Measurements from ENCODE around the gene NHS. TPM values are rescaled to one million over a fixed set of nuclear protein-coding genes. Genes with fewer than 3 reads are reported as not detected.

The NHS gene
- polyA plus RNA-seq, 2 donors, result 0.78 to 1.7 TPM

DNA sequence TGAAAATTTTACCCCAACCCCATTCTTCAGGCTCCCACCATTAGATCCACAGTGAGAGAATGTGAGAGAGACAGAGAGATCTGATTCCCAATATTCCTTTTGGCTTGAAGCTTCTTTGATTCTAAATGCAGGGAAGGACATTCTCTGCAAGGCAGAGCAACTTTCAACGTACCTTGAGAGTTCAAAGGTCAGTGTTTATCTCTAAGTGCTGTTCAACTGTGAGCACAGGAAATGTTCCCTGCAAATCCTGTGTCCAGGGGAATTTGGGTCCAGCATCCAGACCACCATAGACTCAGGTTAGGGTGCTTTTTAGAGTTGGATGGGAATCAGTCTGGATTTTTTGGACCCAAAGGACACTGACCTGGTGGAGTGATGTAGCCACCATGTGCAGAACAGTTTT, 97.4 kb downstream of the NHS start:
- Histone ChIP-seq H3K4me3 (ENCODE audit: low read depth in 1 of 2, low read length in 2 of 2) (no peak overlapping the region), H3K4me1 (ENCODE audit: control insufficient read depth in 2 of 2, insufficient read depth in 2 of 2, low read length in 1 of 2) (no peaks in the 10 kb centered on the region), H3K9me3 (ENCODE audit: control insufficient read depth in 2 of 2, insufficient read depth in 1 of 2, low read depth in 1 of 2, low read length in 1 of 2) (no peaks in the 10 kb centered on the region), H3K27me3 (ENCODE audit: control insufficient read depth in 1 of 2, insufficient read depth in 2 of 2, low read length in 2 of 2) (no peaks in the 10 kb centered on the region), H3K36me3 (ENCODE audit: control insufficient read depth in 2 of 2, insufficient read depth in 2 of 2, low read length in 1 of 2) (no peaks in the 10 kb centered on the region), H3K27ac (ENCODE audit: low read depth in 2 of 2, low read length in 1 of 2) (no peak overlapping the region)
- WGBS, 2 donors, result 42 to 67% methylated on average over 1 of the region's 1 CpG

DNA sequence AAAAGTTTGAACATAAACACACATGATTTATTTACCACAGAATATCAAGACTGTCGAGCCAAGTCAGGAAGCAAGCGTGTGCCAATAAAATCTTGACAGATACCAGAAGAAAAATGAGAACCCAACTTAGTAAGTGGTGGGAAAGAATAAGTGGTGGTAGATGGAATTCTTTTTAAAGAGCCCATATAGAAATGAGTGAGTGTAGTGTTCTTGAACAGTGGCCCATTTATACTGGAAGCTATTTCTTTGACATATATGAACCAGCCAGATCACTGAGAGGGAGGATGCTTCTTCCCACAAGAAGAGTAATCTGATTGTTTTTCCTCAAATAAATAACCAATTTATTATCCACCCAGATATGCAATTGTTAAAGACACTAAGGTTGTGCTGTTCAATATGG, 98.0 kb downstream of the NHS start:
- 53 to 61% methylated on average over 2 of the region's 2 CpGs for WGBS, 2 donors
- Histone ChIP-seq H3K27ac (ENCODE audit: low read depth in 2 of 2, low read length in 1 of 2) (no peak overlapping the region), H3K4me3 (ENCODE audit: low read depth in 1 of 2, low read length in 2 of 2) (no peak overlapping the region), H3K36me3 (ENCODE audit: control insufficient read depth in 2 of 2, insufficient read depth in 2 of 2, low read length in 1 of 2) (no peaks in the 10 kb centered on the region), H3K9me3 (ENCODE audit: control insufficient read depth in 2 of 2, insufficient read depth in 1 of 2, low read depth in 1 of 2, low read length in 1 of 2) (no peaks in the 10 kb centered on the region), H3K4me1 (ENCODE audit: control insufficient read depth in 2 of 2, insufficient read depth in 2 of 2, low read length in 1 of 2) (no peaks in the 10 kb centered on the region), H3K27me3 (ENCODE audit: control insufficient read depth in 1 of 2, insufficient read depth in 2 of 2, low read length in 2 of 2) (no peaks in the 10 kb centered on the region)

DNA sequence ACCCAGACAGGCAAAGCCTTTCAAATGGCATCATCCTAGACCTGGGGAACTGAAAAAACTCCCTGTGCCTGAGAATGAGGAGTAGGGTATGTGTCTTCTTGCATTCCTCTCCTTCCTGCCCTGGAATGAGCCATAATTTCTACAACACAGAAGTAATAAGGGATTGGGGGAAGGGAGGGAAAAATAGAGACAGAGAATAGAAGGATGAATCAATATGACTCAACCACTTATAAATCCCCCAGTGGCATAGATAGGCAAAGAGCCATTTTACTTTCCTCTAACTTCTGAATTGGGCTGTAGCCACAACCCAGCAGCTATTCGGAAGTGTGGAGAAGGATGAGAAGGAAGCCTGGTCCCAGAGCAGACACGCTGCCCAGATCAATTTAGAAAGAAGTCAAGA, 99.9 kb downstream of the NHS start:
- WGBS, 2 donors, result 64 to 74% methylated on average over 2 of the region's 2 CpGs

DNA sequence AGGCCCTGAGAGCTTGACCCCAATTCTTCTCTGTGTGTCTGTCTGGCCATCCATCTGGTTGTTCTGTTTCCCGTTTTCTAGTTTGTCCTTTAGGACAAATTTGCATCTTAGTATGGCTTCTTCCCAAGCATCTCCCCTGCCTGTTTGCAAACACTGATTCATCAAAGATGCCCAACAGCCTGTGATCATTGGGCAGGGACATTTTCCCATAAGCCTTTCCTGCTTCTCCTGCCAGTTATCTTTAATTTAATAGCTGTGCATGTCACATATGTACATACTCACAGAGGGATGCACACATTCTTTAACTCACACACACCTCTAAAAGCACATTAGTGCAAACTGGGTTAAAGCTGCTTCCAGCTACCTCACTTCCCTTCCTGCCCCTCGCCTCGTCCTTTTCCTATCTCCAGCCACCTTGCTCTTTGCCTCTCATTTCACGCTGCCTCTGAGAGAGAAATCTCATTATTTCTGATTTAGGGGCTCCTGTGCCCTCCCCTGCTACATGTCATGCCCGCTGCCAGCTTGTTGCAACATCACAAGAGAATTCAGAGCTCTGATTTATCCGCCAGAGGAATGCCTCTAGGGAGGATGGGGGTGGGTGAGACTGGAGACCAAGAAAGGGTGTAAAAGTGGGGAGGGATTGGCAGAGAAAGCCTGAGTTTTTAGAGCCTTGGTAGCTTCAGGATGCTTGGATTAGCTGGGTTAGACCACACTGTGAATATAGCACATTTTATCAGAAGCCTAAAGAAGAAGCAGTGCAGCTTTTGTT, 100.6 kb downstream of the NHS start:
- Histone ChIP-seq H3K4me3 (ENCODE audit: low read depth in 1 of 2, low read length in 2 of 2) (no peak overlapping the region), H3K27ac (ENCODE audit: low read depth in 2 of 2, low read length in 1 of 2) (no peak overlapping the region), H3K9me3 (ENCODE audit: control insufficient read depth in 2 of 2, insufficient read depth in 1 of 2, low read depth in 1 of 2, low read length in 1 of 2) (no peaks in the 10 kb centered on the region), H3K4me1 (ENCODE audit: control insufficient read depth in 2 of 2, insufficient read depth in 2 of 2, low read length in 1 of 2) (no peaks in the 10 kb centered on the region), H3K36me3 (ENCODE audit: control insufficient read depth in 2 of 2, insufficient read depth in 2 of 2, low read length in 1 of 2) (no peaks in the 10 kb centered on the region), H3K27me3 (ENCODE audit: control insufficient read depth in 1 of 2, insufficient read depth in 2 of 2, low read length in 2 of 2) (no peaks in the 10 kb centered on the region)
- WGBS, 2 donors, result 42 to 51% methylated on average over 6 of the region's 6 CpGs

More for the DNA sequence above, 99.9 kb downstream of the NHS start:
- Histone ChIP-seq H3K4me3 (ENCODE audit: low read depth in 1 of 2, low read length in 2 of 2) (no peak overlapping the region), H3K27ac (ENCODE audit: low read depth in 2 of 2, low read length in 1 of 2) (no peak overlapping the region), H3K4me1 (ENCODE audit: control insufficient read depth in 2 of 2, insufficient read depth in 2 of 2, low read length in 1 of 2) (no peaks in the 10 kb centered on the region), H3K27me3 (ENCODE audit: control insufficient read depth in 1 of 2, insufficient read depth in 2 of 2, low read length in 2 of 2) (no peaks in the 10 kb centered on the region), H3K36me3 (ENCODE audit: control insufficient read depth in 2 of 2, insufficient read depth in 2 of 2, low read length in 1 of 2) (no peaks in the 10 kb centered on the region), H3K9me3 (ENCODE audit: control insufficient read depth in 2 of 2, insufficient read depth in 1 of 2, low read depth in 1 of 2, low read length in 1 of 2) (no peaks in the 10 kb centered on the region)

DNA sequence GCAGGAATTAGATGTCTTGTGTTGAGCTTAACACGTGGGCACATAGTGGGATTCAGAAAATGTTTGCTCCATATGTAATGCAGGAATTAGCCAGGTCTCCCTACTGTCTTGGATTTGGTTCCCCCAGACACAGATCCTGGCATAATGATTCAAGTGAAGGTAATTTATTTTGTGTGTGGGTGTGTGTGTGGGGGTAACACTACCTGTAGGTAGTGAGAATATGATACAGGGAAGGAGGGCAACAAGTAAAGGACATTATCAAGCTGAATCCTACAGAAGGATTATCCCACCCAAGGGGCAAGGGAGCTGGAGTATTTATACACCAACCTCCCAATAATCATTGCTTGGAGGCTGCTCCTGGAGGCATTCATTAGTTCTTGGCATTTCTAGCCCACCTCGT, 101.4 kb downstream of the NHS start:
- H3K9me3 ChIP-seq (ENCODE audit: control insufficient read depth in 2 of 2, insufficient read depth in 1 of 2, low read depth in 1 of 2, low read length in 1 of 2), result no peaks in the 10 kb centered on the region
- H3K27ac ChIP-seq (ENCODE audit: low read depth in 2 of 2, low read length in 1 of 2), result no peak overlapping the region
- H3K4me1 ChIP-seq (ENCODE audit: control insufficient read depth in 2 of 2, insufficient read depth in 2 of 2, low read length in 1 of 2), result no peaks in the 10 kb centered on the region
- no peaks in the 10 kb centered on the region for H3K27me3 ChIP-seq (ENCODE audit: control insufficient read depth in 1 of 2, insufficient read depth in 2 of 2, low read length in 2 of 2)
- no peaks in the 10 kb centered on the region for H3K36me3 ChIP-seq (ENCODE audit: control insufficient read depth in 2 of 2, insufficient read depth in 2 of 2, low read length in 1 of 2)
- 43 to 75% methylated on average over 2 of the region's 2 CpGs for WGBS, 2 donors
- no peak overlapping the region for H3K4me3 ChIP-seq (ENCODE audit: low read depth in 1 of 2, low read length in 2 of 2)

DNA sequence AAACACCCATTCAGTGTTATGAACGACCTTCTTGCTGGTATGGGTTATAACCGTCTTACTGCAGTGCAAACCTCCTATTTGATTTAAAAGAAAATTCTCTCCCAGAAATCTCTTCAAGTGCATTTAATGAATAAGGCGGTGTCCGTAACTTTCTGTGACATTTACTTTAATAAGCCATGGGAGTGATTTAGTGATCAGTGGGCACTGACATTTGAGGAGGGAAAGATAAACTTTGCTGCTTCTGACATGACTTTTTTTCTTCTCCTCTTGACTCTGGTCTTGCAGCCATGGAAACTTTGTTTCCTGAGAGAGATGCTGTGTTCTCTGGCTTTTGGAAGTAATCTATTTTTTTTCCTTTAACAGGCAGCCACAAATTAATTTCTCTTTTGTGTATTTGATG, 106.1 kb downstream of the NHS start:
- H3K36me3 ChIP-seq (ENCODE audit: control insufficient read depth in 2 of 2, insufficient read depth in 2 of 2, low read length in 1 of 2), result no peaks in the 10 kb centered on the region
- H3K4me3 ChIP-seq (ENCODE audit: low read depth in 1 of 2, low read length in 2 of 2), result no peak overlapping the region
- H3K27ac ChIP-seq (ENCODE audit: low read depth in 2 of 2, low read length in 1 of 2), result no peak overlapping the region
- no peaks in the 10 kb centered on the region for H3K9me3 ChIP-seq (ENCODE audit: control insufficient read depth in 2 of 2, insufficient read depth in 1 of 2, low read depth in 1 of 2, low read length in 1 of 2)
- no peaks in the 10 kb centered on the region for H3K4me1 ChIP-seq (ENCODE audit: control insufficient read depth in 2 of 2, insufficient read depth in 2 of 2, low read length in 1 of 2)
- H3K27me3 ChIP-seq (ENCODE audit: control insufficient read depth in 1 of 2, insufficient read depth in 2 of 2, low read length in 2 of 2), result no peaks in the 10 kb centered on the region
- WGBS, 2 donors, result 69 to 71% methylated on average over 4 of the region's 4 CpGs

DNA sequence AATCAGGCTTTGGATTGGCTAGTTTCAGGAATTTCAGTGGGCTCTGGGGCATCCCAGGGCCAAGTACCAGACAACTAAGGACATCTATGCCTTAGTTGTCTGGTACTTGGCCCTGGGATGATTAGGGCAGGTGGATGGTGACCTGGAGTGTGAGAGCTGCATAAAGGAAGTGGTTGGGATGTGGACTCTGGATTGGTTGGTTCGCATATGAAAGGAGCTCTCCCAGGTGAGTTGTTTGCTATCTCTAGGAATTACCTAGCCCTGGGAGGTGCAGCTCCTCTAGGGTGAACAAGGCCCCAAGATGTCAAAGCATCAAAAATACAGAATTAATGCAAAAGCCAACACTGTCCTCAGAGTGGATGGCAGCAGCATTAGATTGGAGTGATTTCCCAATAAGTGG, 109.6 kb downstream of the NHS start:
- H3K27me3 ChIP-seq (ENCODE audit: control insufficient read depth in 1 of 2, insufficient read depth in 2 of 2, low read length in 2 of 2), result no peaks in the 10 kb centered on the region
- no peak overlapping the region for H3K4me3 ChIP-seq (ENCODE audit: low read depth in 1 of 2, low read length in 2 of 2)
- 67 to 96% methylated on average over 1 of the region's 1 CpG for WGBS, 2 donors
- no peaks in the 10 kb centered on the region for H3K36me3 ChIP-seq (ENCODE audit: control insufficient read depth in 2 of 2, insufficient read depth in 2 of 2, low read length in 1 of 2)
- no peaks in the 10 kb centered on the region for H3K4me1 ChIP-seq (ENCODE audit: control insufficient read depth in 2 of 2, insufficient read depth in 2 of 2, low read length in 1 of 2)
- H3K27ac ChIP-seq (ENCODE audit: low read depth in 2 of 2, low read length in 1 of 2), result no peak overlapping the region
- no peaks in the 10 kb centered on the region for H3K9me3 ChIP-seq (ENCODE audit: control insufficient read depth in 2 of 2, insufficient read depth in 1 of 2, low read depth in 1 of 2, low read length in 1 of 2)

DNA sequence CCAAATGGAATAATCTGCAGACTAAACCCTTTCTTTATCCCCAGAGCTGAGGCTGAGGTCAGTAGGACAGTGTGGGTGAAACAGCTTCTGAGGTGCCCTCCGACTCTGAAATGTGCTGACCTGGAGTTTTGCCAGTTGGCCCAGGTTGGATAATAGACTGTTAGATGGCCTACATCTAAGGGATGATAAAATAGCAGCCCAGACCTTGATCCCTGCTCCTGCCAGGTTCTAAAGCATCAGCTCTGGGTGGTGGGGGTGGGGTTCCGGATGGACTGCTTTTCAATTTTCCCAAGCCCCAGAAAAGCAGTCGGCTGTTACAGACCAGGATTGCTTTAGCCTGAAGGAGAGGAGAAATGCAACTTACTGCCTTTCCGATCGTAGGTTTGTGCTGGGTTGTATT, 110.4 kb downstream of the NHS start:
- Histone ChIP-seq H3K9me3 (ENCODE audit: control insufficient read depth in 2 of 2, insufficient read depth in 1 of 2, low read depth in 1 of 2, low read length in 1 of 2) (no peaks in the 10 kb centered on the region), H3K36me3 (ENCODE audit: control insufficient read depth in 2 of 2, insufficient read depth in 2 of 2, low read length in 1 of 2) (no peaks in the 10 kb centered on the region), H3K4me1 (ENCODE audit: control insufficient read depth in 2 of 2, insufficient read depth in 2 of 2, low read length in 1 of 2) (no peaks in the 10 kb centered on the region), H3K27me3 (ENCODE audit: control insufficient read depth in 1 of 2, insufficient read depth in 2 of 2, low read length in 2 of 2) (no peaks in the 10 kb centered on the region), H3K27ac (ENCODE audit: low read depth in 2 of 2, low read length in 1 of 2) (no peak overlapping the region), H3K4me3 (ENCODE audit: low read depth in 1 of 2, low read length in 2 of 2) (no peak overlapping the region)
- 67 to 79% methylated on average over 5 of the region's 5 CpGs for WGBS, 2 donors

DNA sequence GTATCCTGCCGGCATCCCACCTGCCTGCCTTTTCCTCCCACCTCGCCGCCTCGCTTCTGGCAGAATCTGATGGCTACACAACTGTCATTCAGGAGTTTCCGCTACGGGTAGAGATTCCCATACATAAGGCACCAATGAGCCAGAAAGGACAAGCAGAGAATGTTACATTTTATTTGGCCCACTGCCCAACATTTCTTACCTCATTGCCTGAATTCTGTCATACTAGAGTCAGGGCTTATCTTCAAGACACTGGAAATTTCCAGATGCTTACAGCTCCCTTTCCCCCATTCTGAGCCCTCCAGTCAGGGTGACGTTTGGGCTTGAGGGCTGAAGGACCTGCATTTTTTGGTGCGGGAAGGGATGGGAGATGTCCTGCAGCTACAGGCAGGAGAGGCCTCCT, 113.0 kb downstream of the NHS start:
- H3K27me3 ChIP-seq (ENCODE audit: control insufficient read depth in 1 of 2, insufficient read depth in 2 of 2, low read length in 2 of 2), result no peaks in the 10 kb centered on the region
- H3K27ac ChIP-seq (ENCODE audit: low read depth in 2 of 2, low read length in 1 of 2), result no peak overlapping the region
- H3K9me3 ChIP-seq (ENCODE audit: control insufficient read depth in 2 of 2, insufficient read depth in 1 of 2, low read depth in 1 of 2, low read length in 1 of 2), result no peaks in the 10 kb centered on the region
- WGBS, 2 donors, result 82% methylated on average over 8 of the region's 8 CpGs
- no peaks in the 10 kb centered on the region for H3K4me1 ChIP-seq (ENCODE audit: control insufficient read depth in 2 of 2, insufficient read depth in 2 of 2, low read length in 1 of 2)
- no peaks in the 10 kb centered on the region for H3K36me3 ChIP-seq (ENCODE audit: control insufficient read depth in 2 of 2, insufficient read depth in 2 of 2, low read length in 1 of 2)
- H3K4me3 ChIP-seq (ENCODE audit: low read depth in 1 of 2, low read length in 2 of 2), result no peak overlapping the region

DNA sequence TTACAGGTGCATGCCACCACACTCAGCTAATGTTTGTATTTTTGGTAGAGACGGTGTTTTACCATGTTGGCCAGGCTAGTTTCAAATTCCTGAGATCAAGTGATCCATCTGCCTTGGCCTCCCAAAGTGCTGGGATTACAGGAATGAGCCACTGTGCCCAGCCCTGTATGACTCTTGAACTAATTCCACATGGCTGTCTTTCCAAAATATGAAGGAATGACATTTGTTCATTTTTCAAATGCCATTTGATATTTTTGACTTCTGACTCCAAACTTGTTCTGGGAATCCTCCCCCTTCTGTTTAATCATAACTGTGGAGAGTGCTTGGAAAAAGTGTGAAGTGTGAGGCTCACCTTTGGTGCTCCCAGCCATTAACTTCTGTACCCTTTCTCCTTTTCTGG, 119.2 kb downstream of the NHS start:
- no peaks in the 10 kb centered on the region for H3K9me3 ChIP-seq (ENCODE audit: control insufficient read depth in 2 of 2, insufficient read depth in 1 of 2, low read depth in 1 of 2, low read length in 1 of 2)
- H3K4me3 ChIP-seq (ENCODE audit: low read depth in 1 of 2, low read length in 2 of 2), result no peak overlapping the region
- WGBS, 2 donors, result 63 to 72% methylated on average over 1 of the region's 1 CpG
- no peak overlapping the region for H3K27ac ChIP-seq (ENCODE audit: low read depth in 2 of 2, low read length in 1 of 2)
- H3K4me1 ChIP-seq (ENCODE audit: control insufficient read depth in 2 of 2, insufficient read depth in 2 of 2, low read length in 1 of 2), result peaks cover 4 to 6% of the 10 kb centered on the region in 2 donors
- H3K27me3 ChIP-seq (ENCODE audit: control insufficient read depth in 1 of 2, insufficient read depth in 2 of 2, low read length in 2 of 2), result no peaks in the 10 kb centered on the region
- no peaks in the 10 kb centered on the region for H3K36me3 ChIP-seq (ENCODE audit: control insufficient read depth in 2 of 2, insufficient read depth in 2 of 2, low read length in 1 of 2)
